Measurements from ENCODE around the gene EIF4G3. TPM values are rescaled to one million over a fixed set of nuclear protein-coding genes. Genes with fewer than 3 reads are reported as not detected.
A peak's percentile ranks its signal among the peaks of the same experiment; 100 is the strongest.

The EIF4G3 gene
- total and polyA plus RNA-seq, 9 of the 15 experiments (the other 6 are each of a cell fraction or from before 2014, with no cell fraction given): 6.7 to 40.5 (median 32.1) TPM

GRCh38 chr1:21022279-21023040 lies 154.2 kb downstream of the EIF4G3 start (continued):
- TF ChIP-seq ELK3 (CRISPR knock-in tag; IDR thresholded peaks at IDR 0.05) (no peak), ZNF431 (CRISPR knock-in tag; IDR thresholded peaks at IDR 0.05) (no peak), BRF2 (IDR thresholded peaks at IDR 0.05; ENCODE audit: borderline replicate concordance, insufficient read depth, insufficient read length) (no peak), POLR2G (IDR thresholded peaks at IDR 0.05; ENCODE audit: low read depth, low read length) (no peak), NR2F6 (CRISPR knock-in tag; IDR thresholded peaks at IDR 0.05) (no peak), ZNF347 (CRISPR knock-in tag; IDR thresholded peaks at IDR 0.05; ENCODE audit: low read depth) (no peak), KAT7 (CRISPR knock-in tag; IDR thresholded peaks at IDR 0.05; ENCODE audit: borderline replicate concordance) (no peak), MXI1 (IDR thresholded peaks at IDR 0.05; ENCODE audit: low read depth, low read length) (no peak), MAFK (IDR thresholded peaks at IDR 0.05; ENCODE audit: low read length) (peak; percentile 98), KLF1 (tag; IDR thresholded peaks at IDR 0.05) (no peak)
- TF ChIP-seq, protein P1, sequence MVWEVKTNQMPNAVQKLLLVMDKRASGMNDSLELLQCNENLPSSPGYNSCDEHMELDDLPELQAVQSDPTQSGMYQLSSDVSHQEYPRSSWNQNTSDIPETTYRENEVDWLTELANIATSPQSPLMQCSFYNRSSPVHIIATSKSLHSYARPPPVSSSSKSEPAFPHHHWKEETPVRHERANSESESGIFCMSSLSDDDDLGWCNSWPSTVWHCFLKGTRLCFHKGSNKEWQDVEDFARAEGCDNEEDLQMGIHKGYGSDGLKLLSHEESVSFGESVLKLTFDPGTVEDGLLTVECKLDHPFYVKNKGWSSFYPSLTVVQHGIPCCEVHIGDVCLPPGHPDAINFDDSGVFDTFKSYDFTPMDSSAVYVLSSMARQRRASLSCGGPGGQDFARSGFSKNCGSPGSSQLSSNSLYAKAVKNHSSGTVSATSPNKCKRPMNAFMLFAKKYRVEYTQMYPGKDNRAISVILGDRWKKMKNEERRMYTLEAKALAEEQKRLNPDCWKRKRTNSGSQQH (CRISPR knock-in tag; IDR thresholded peaks at IDR 0.05): peak; percentile 75; the same call in 1 of the 2 replicates
- TF ChIP-seq, protein P2, sequence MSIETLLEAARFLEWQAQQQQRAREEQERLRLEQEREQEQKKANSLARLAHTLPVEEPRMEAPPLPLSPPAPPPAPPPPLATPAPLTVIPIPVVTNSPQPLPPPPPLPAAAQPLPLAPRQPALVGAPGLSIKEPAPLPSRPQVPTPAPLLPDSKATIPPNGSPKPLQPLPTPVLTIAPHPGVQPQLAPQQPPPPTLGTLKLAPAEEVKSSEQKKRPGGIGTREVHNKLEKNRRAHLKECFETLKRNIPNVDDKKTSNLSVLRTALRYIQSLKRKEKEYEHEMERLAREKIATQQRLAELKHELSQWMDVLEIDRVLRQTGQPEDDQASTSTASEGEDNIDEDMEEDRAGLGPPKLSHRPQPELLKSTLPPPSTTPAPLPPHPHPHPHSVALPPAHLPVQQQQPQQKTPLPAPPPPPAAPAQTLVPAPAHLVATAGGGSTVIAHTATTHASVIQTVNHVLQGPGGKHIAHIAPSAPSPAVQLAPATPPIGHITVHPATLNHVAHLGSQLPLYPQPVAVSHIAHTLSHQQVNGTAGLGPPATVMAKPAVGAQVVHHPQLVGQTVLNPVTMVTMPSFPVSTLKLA (conservative IDR thresholded peaks at IDR 0.05): peak; percentile 57 to 78
- TF ChIP-seq, protein P3, sequence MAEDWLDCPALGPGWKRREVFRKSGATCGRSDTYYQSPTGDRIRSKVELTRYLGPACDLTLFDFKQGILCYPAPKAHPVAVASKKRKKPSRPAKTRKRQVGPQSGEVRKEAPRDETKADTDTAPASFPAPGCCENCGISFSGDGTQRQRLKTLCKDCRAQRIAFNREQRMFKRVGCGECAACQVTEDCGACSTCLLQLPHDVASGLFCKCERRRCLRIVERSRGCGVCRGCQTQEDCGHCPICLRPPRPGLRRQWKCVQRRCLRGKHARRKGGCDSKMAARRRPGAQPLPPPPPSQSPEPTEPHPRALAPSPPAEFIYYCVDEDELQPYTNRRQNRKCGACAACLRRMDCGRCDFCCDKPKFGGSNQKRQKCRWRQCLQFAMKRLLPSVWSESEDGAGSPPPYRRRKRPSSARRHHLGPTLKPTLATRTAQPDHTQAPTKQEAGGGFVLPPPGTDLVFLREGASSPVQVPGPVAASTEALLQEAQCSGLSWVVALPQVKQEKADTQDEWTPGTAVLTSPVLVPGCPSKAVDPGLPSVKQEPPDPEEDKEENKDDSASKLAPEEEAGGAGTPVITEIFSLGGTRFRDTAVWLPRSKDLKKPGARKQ (CRISPR knock-in tag; IDR thresholded peaks at IDR 0.05): no peak

Measured in K562 (cell line).